ENCODE data around the gene LRRTM4.

Gene LRRTM4

GRCh38 chr2:77348821-77349220 lies 173.4 kb downstream of the LRRTM4 start:
- no peak for ATAC-seq
- TF ChIP-seq RARB (CRISPR knock-in tag; IDR thresholded peaks at IDR 0.05) (no peak), ZNF565 (CRISPR knock-in tag; conservative IDR thresholded peaks at IDR 0.05; ENCODE audit: low read depth) (no peak), PATZ1 (CRISPR knock-in tag; IDR thresholded peaks at IDR 0.05; ENCODE audit: borderline replicate concordance) (no peak), ZNF8 (CRISPR knock-in tag; IDR thresholded peaks at IDR 0.05) (no peak), CSRNP3 (CRISPR knock-in tag; IDR thresholded peaks at IDR 0.05) (peak; percentile 57; the same call in 1 of the 2 replicates), TSHZ2 (CRISPR knock-in tag; IDR thresholded peaks at IDR 0.05) (peak; percentile 42; the same call in 1 of the 2 replicates), GLIS3 (CRISPR knock-in tag; IDR thresholded peaks at IDR 0.05) (no peak), BACH2 (CRISPR knock-in tag; IDR thresholded peaks at IDR 0.05; ENCODE audit: borderline replicate concordance) (no peak), PPARA (CRISPR knock-in tag; IDR thresholded peaks at IDR 0.05; ENCODE audit: borderline replicate concordance) (no peak), TOX (CRISPR knock-in tag; IDR thresholded peaks at IDR 0.05; ENCODE audit: borderline replicate concordance) (no peak), OSR1 (CRISPR knock-in tag; IDR thresholded peaks at IDR 0.05) (no peak), ISL1 (CRISPR knock-in tag; IDR thresholded peaks at IDR 0.05) (peak; percentile 94), ESRRG (CRISPR knock-in tag; IDR thresholded peaks at IDR 0.05) (0 out of 2 replicates have a peak, but pooled peaks have one; percentile 43), ZFP30 (CRISPR knock-in tag; IDR thresholded peaks at IDR 0.05) (no peak), ZNF70 (CRISPR knock-in tag; IDR thresholded peaks at IDR 0.05) (peak; percentile 95), POU6F1 (CRISPR knock-in tag; IDR thresholded peaks at IDR 0.05; ENCODE audit: borderline replicate concordance, low read depth) (no peak), SNAI2 (CRISPR knock-in tag; IDR thresholded peaks at IDR 0.05) (no peak), ARNTL (CRISPR knock-in tag; IDR thresholded peaks at IDR 0.05; ENCODE audit: borderline replicate concordance, low read depth) (no peak), ZC3H10 (CRISPR knock-in tag; IDR thresholded peaks at IDR 0.05) (no peak), TCF4 (CRISPR knock-in tag; IDR thresholded peaks at IDR 0.05; ENCODE audit: borderline replicate concordance) (peak; percentile 76), CREB5 (CRISPR knock-in tag; IDR thresholded peaks at IDR 0.05; ENCODE audit: low read depth) (0 out of 2 replicates have a peak, but pooled peaks have one; percentile 19), ZFP3 (CRISPR knock-in tag; IDR thresholded peaks at IDR 0.05) (no peak), CSDC2 (CRISPR knock-in tag; IDR thresholded peaks at IDR 0.05) (no peak)

GRCh38 chr2:77336013-77336412 lies 186.2 kb downstream of the LRRTM4 start:
- ATAC-seq = no peak
- no peak for TF ChIP-seq ZC3H10 (CRISPR knock-in tag; IDR thresholded peaks at IDR 0.05)
- TF ChIP-seq OSR1 (CRISPR knock-in tag; IDR thresholded peaks at IDR 0.05) = no peak
- TF ChIP-seq TOX (CRISPR knock-in tag; IDR thresholded peaks at IDR 0.05; ENCODE audit: borderline replicate concordance) = no peak
- TF ChIP-seq ZNF8 (CRISPR knock-in tag; IDR thresholded peaks at IDR 0.05) = no peak
- TF ChIP-seq SNAI2 (CRISPR knock-in tag; IDR thresholded peaks at IDR 0.05) = no peak
- no peak for TF ChIP-seq ZFP30 (CRISPR knock-in tag; IDR thresholded peaks at IDR 0.05)
- TF ChIP-seq POU6F1 (CRISPR knock-in tag; IDR thresholded peaks at IDR 0.05; ENCODE audit: borderline replicate concordance, low read depth) = no peak
- TF ChIP-seq TSHZ2 (CRISPR knock-in tag; IDR thresholded peaks at IDR 0.05) = no peak
- no peak for TF ChIP-seq ZNF565 (CRISPR knock-in tag; conservative IDR thresholded peaks at IDR 0.05; ENCODE audit: low read depth)
- TF ChIP-seq CREB5 (CRISPR knock-in tag; IDR thresholded peaks at IDR 0.05; ENCODE audit: low read depth) = no peak
- TF ChIP-seq ZFP3 (CRISPR knock-in tag; IDR thresholded peaks at IDR 0.05) = no peak
- no peak for TF ChIP-seq ARNTL (CRISPR knock-in tag; IDR thresholded peaks at IDR 0.05; ENCODE audit: borderline replicate concordance, low read depth)
- TF ChIP-seq RARB (CRISPR knock-in tag; IDR thresholded peaks at IDR 0.05) = no peak
